HepG2 (cell line): ENCODE results near the gene BAMBI. TPM values are rescaled to one million over a fixed set of nuclear protein-coding genes. Genes with fewer than 3 reads are reported as not detected.

Experiments
- ATAC-seq: fragments of 200-7000 bp; cut with Tn5 transposase; 3 replicates; pipeline ENCODE4 v1.9.1; 2020; ENCODE audit warnings: mild to moderate bottlenecking, moderate library complexity
- BruUV-seq: library from RNA; stranded (reverse); fragments of 400-500 nt; replicated peaks from 2 replicates; lab custom pipeline; 2021; lab: Mats Ljungman, UMichigan
- CTCF ChIA-PET: fragments of 300-600 bp; formaldehyde crosslinking; extraction: SDS; loops from one replicate; lab custom pipeline; 2021; ENCODE audit warnings: low total read pairs, inconsistent platforms, low intra/inter-chr PET ratio; lab: Yijun Ruan, JAX
- POLR2A ChIA-PET: fragments of 350-600 bp; sonication (Branson Sonifier 250); formaldehyde crosslinking; loops from one replicate; lab custom pipeline; 2020; ENCODE audit warnings: antibody characterized with exemption, inconsistent platforms; lab: Yijun Ruan, JAX
- DNase-seq: peaks from one replicate; pipeline ENCODE4 v3.0.0-alpha.2; 2015; ENCODE audit warnings: low spot score
- FAIRE-seq: peaks from 3 replicates; lab custom pipeline; 2011; peaks lifted over from hg19 to GRCh38; lab: Jason Lieb, UNC
- H2AFZ ChIP-seq: one replicate; pipeline ENCODE4 v1.6.1; 2011; ENCODE audit warnings: low read length, inconsistent platforms
- H3K27ac ChIP-seq: fragments of 300-600 bp; 3 replicates; pipeline ENCODE4 v1.8.0; 2011; ENCODE audit warnings: mixed run types, mild to moderate bottlenecking, mixed read lengths, low read length, inconsistent platforms; ENCODE audit not compliant: insufficient read depth; ENCODE audit errors: extremely low read length
- H3K27me3 ChIP-seq, 2 experiments: fragments of 200-600 bp in 1 of 2; 2 replicates in 1 of 2; 3 replicates in 1 of 2; pipeline versions ENCODE4 v1.6.0 to v1.8.0; 2011; ENCODE audit warnings: low read length in 2 of 2, mild to moderate bottlenecking in 2 of 2, moderate library complexity in 2 of 2, inconsistent platforms in 1 of 2; ENCODE audit not compliant: insufficient read depth in 2 of 2, control insufficient read depth in 1 of 2
- H3K36me3 ChIP-seq, 2 experiments: fragments of 200-600 bp in 1 of 2; replicated peaks in 1 of 2; 2 replicates in 1 of 2; 3 replicates in 1 of 2; pipeline versions ENCODE4 v1.5.1 to v1.8.0; 2011; ENCODE audit warnings: low read length in 2 of 2, inconsistent platforms in 1 of 2; ENCODE audit not compliant: insufficient read depth in 2 of 2, control insufficient read depth in 1 of 2
- H3K4me1 ChIP-seq: 2 replicates; pipeline ENCODE4 v1.5.1; 2012; ENCODE audit warnings: low read length, inconsistent platforms; ENCODE audit not compliant: insufficient read depth
- H3K4me2 ChIP-seq: 2 replicates; pipeline ENCODE4 v1.6.0; 2011; ENCODE audit warnings: low read depth, low read length, inconsistent platforms
- H3K4me3 ChIP-seq, 3 experiments: fragments of 200-600 bp in 1 of 3; sonication (generic), shearing (Covaris generic) in 1 of 3; replicated peaks in 1 of 3; 2 replicates each; pipeline ENCODE4 v1.5.1; 2011 to 2016; ENCODE audit warnings: low read length in 3 of 3, inconsistent platforms in 2 of 3, low read depth in 2 of 3, mild to moderate bottlenecking in 2 of 3, control low read depth in 1 of 3, mixed read lengths in 1 of 3; ENCODE audit not compliant: insufficient read depth in 1 of 3
- H3K79me2 ChIP-seq: one replicate; pipeline ENCODE4 v1.6.1; 2011; ENCODE audit warnings: low read length, inconsistent platforms; ENCODE audit not compliant: insufficient read depth
- H3K9ac ChIP-seq: 2 replicates; pipeline ENCODE4 v1.6.0; 2011; ENCODE audit warnings: mild to moderate bottlenecking, low read depth, low read length, inconsistent platforms; ENCODE audit not compliant: insufficient read depth
- H3K9me3 ChIP-seq: 2 replicates; pipeline ENCODE4 v1.5.1; 2012; ENCODE audit warnings: mild to moderate bottlenecking, low read length
- H4K20me1 ChIP-seq: 2 replicates; pipeline ENCODE4 v1.6.0; 2011; ENCODE audit warnings: inconsistent platforms, mild to moderate bottlenecking, low read length, moderate library complexity; ENCODE audit not compliant: insufficient read depth
- FOSL2 ChIP-seq: sonication (generic); formaldehyde crosslinking; IDR thresholded peaks from 2 replicates; pipeline ENCODE4 v1.4.0; 2020; ENCODE audit warnings: missing genetic modification reagents
- KLF12 ChIP-seq: sonication (generic); formaldehyde crosslinking; IDR thresholded peaks from 2 replicates; pipeline ENCODE4 v1.4.0; 2020; ENCODE audit warnings: missing genetic modification reagents, borderline replicate concordance
- MTA3 ChIP-seq: sonication (generic); formaldehyde crosslinking; IDR thresholded peaks from 2 replicates; pipeline ENCODE4 v1.4.0; 2020; ENCODE audit warnings: missing genetic modification reagents
- MXI1 ChIP-seq: IDR thresholded peaks from 3 replicates; pipeline ENCODE4 v1.6.1; 2012; ENCODE audit warnings: low read depth, low read length, inconsistent platforms, borderline replicate concordance
- NR0B2 ChIP-seq: sonication (generic); formaldehyde crosslinking; IDR thresholded peaks from 2 replicates; pipeline ENCODE4 v1.4.0; 2020; ENCODE audit warnings: mild to moderate bottlenecking, missing genetic modification reagents
- PAWR ChIP-seq: sonication (generic); formaldehyde crosslinking; IDR thresholded peaks from 2 replicates; pipeline ENCODE4 v1.4.0; 2020; ENCODE audit warnings: missing genetic modification reagents, mild to moderate bottlenecking, borderline replicate concordance
- POLR2G ChIP-seq: fragments of 200-400 bp; formaldehyde crosslinking; IDR thresholded peaks from 2 replicates; pipeline ENCODE4 v1.6.1; 2018; ENCODE audit warnings: mild to moderate bottlenecking, low read depth, low read length, moderate library complexity
- RAD21 ChIP-seq: fragments of 450-650 bp; formaldehyde crosslinking; IDR thresholded peaks from 2 replicates; pipeline ENCODE4 v1.5.0; 2020; ENCODE audit warnings: mild to moderate bottlenecking
- STAT6 ChIP-seq: sonication (generic); formaldehyde crosslinking; IDR thresholded peaks from 2 replicates; pipeline ENCODE4 v1.4.0; 2020; ENCODE audit warnings: missing genetic modification reagents, mild to moderate bottlenecking, borderline replicate concordance
- TBX2 ChIP-seq: sonication (generic); formaldehyde crosslinking; IDR thresholded peaks from 2 replicates; pipeline ENCODE4 v1.5.0; 2020; ENCODE audit warnings: missing genetic modification reagents, mild to moderate bottlenecking, borderline replicate concordance
- ZBTB14 ChIP-seq: sonication (generic); formaldehyde crosslinking; IDR thresholded peaks from 2 replicates; pipeline ENCODE4 v1.4.0; 2020; ENCODE audit warnings: missing genetic modification reagents
- ZFY ChIP-seq: sonication (generic); formaldehyde crosslinking; IDR thresholded peaks from 2 replicates; pipeline ENCODE4 v1.4.0; 2020; ENCODE audit warnings: missing genetic modification reagents
- ZIK1 ChIP-seq: sonication (generic); formaldehyde crosslinking; IDR thresholded peaks from 2 replicates; pipeline ENCODE4 v1.5.0; 2020; ENCODE audit warnings: mild to moderate bottlenecking, low read depth, missing genetic modification reagents, borderline replicate concordance
- ZNF180 ChIP-seq: sonication (generic); formaldehyde crosslinking; IDR thresholded peaks from 2 replicates; pipeline ENCODE4 v1.4.0; 2020; ENCODE audit warnings: low read depth, missing genetic modification reagents, borderline replicate concordance
- ZNF501 ChIP-seq: sonication (generic); formaldehyde crosslinking; IDR thresholded peaks from 2 replicates; pipeline ENCODE4 v1.5.1; 2020; ENCODE audit warnings: mild to moderate bottlenecking, moderate library complexity, missing genetic modification reagents
- WGBS: methylation state at CpG from one replicate; pipeline ENCODE4 v1.1.6; 2017; ENCODE audit warnings: low lambda C conversion rate; 5-methylcytosine and 5-hydroxymethylcytosine counted together
- in situ Hi-C: cut with HindIII; loops from 2 replicates; pipeline ENCODE4 v1.10.0; 2017; ENCODE audit warnings: low pct_unique_long_range_greater_than_20kb; ENCODE audit not compliant: extremely low pct_ligation_motif_present
- intact Hi-C: fragments of 100-400 bp; cut with micrococcal nuclease; formaldehyde crosslinking; loops from one replicate; pipeline ENCODE4 v1.10.0; 2022; ENCODE audit not compliant: unreplicated experiment
- polyA plus RNA-seq, 8 experiments: library from polyadenylated mRNA; depleted of rRNA in 3 of 8; stranded (reverse) in 7 of 8; unstranded in 1 of 8; fragments of >200 nt; fragmentation: Illumina TruSeq in 4 of 8; extraction: Trizol in 4 of 8; gene quantifications; 2 replicates each; pipeline versions ENCODE4 v1.2.1 to v1.2.3, GENCODE V29; 2011 to 2016; ENCODE audit warnings: low read depth in 4 of 8, missing spikeins in 1 of 8, mixed read lengths in 1 of 8; ENCODE audit not compliant: insufficient read depth in 1 of 8
- total RNA-seq, 5 experiments: library from RNA; depleted of rRNA; stranded (reverse); fragments of >200 nt; fragmentation: Illumina TruSeq; extraction: Trizol; gene quantifications; 2 replicates each; pipeline ENCODE4 v1.2.3, GENCODE V29; 2016; ENCODE audit warnings: low read depth in 1 of 5

Gene BAMBI
- total and polyA plus RNA-seq, 2 of the 13 experiments (the other 11 are each of a cell fraction or from before 2014, with no cell fraction given), result 12.0 to 23.6 TPM

- no peak for DNase-seq
- TF ChIP-seq PAWR, result no peak
- no peak for TF ChIP-seq ZNF501 (CRISPR knock-in tag)
- TF ChIP-seq MTA3 (CRISPR knock-in tag), result no peak
- no peak for TF ChIP-seq KLF12 (CRISPR knock-in tag)
- TF ChIP-seq POLR2G, result no peak; the same call in 1 of the 2 replicates
- TF ChIP-seq ZIK1 (CRISPR knock-in tag), result 0 out of 2 replicates have a peak, but pooled peaks have one; percentile 28
- TF ChIP-seq ZNF180 (CRISPR knock-in tag), result no peak
- peak; percentile 36 for TF ChIP-seq ZFY (CRISPR knock-in tag)
- TF ChIP-seq NR0B2 (CRISPR knock-in tag), result 0 out of 2 replicates have a peak, but pooled peaks have one; percentile 52
- TF ChIP-seq STAT6, result no peak
- no peak for TF ChIP-seq TBX2
- TF ChIP-seq FOSL2, result 0 out of 2 replicates have a peak, but pooled peaks have one; percentile 3
- no peak for TF ChIP-seq ZBTB14 (CRISPR knock-in tag)
- TF ChIP-seq RAD21 (CRISPR knock-in tag), result no peak
- no peak for TF ChIP-seq MXI1
Observed at GRCh38 chr10:28677888-28678686, 766 bp downstream of the BAMBI start.

More at GRCh38 chr10:28677888-28678686, 766 bp downstream of the BAMBI start:
- BruUV-seq, result no TSS peak
- intact Hi-C loops, result loop anchor here (1.0 to 5.0 kb wide), 2 partner anchors 452 to 639 kb away; no protein-coding TSS in a partner anchor
- peaks cover 7 to 20% of the 10 kb centered on the region in 2 experiments for H3K36me3 ChIP-seq
- no peak overlapping the region for H2AFZ ChIP-seq
- H3K9me3 ChIP-seq, result no peaks in the 10 kb centered on the region
- ChIA-PET POLR2A (interaction anchor here (0.6 to 1.3 kb wide), 6 partner anchors 15 to 313 kb away, joined by 3 to 4 read pairs (median 3); no protein-coding TSS in a partner anchor), CTCF (interaction anchor here (0.8 to 1.9 kb wide), 2 partner anchors 313 to 452 kb away, joined by 11 to 15 read pairs; no protein-coding TSS in a partner anchor)
- ATAC-seq (peak; percentile 11), FAIRE-seq (peak; percentile 42)
- peak overlapping the region; percentile 94 for H3K9ac ChIP-seq
- peak overlapping the region; percentile 93 to 99 (median 99) for H3K4me3 ChIP-seq
- in situ Hi-C loops, result loop anchor here (5.0 kb wide), 1 partner anchor 314 kb away; no protein-coding TSS in a partner anchor
- peak overlapping the region; percentile 71 for H3K27ac ChIP-seq
- 1% methylated on average over 5 of the region's 54 CpGs for WGBS
- H3K4me2 ChIP-seq, result peak overlapping the region; percentile 90
- peaks cover 49% of the 10 kb centered on the region for H3K79me2 ChIP-seq
- peaks cover 31% of the 10 kb centered on the region for H3K4me1 ChIP-seq
- H4K20me1 ChIP-seq, result peaks cover 48% of the 10 kb centered on the region
- peaks cover 0 to 31% of the 10 kb centered on the region in 2 experiments; a peak in 4 of 5 replicates for H3K27me3 ChIP-seq
